ENCODE results near the gene PTPRN2.
A peak's percentile ranks its signal among the peaks of the same experiment; 100 is the strongest.

The PTPRN2 gene

GRCh38 chr7:158602905-158603772 is 15.5 kb upstream of the PTPRN2 start:
- DNase-seq, result no peak

GRCh38 chr7:158602041-158602440 is 14.4 kb upstream of the PTPRN2 start:
- no peak for DNase-seq

GRCh38 chr7:158601090-158601489 is 13.5 kb upstream of the PTPRN2 start:
- DNase-seq, result no peak

GRCh38 chr7:158596745-158597144 is 9.1 kb upstream of the PTPRN2 start:
- no peak for DNase-seq

GRCh38 chr7:158596309-158596708 is 8.7 kb upstream of the PTPRN2 start:
- DNase-seq, result no peak

DNA sequence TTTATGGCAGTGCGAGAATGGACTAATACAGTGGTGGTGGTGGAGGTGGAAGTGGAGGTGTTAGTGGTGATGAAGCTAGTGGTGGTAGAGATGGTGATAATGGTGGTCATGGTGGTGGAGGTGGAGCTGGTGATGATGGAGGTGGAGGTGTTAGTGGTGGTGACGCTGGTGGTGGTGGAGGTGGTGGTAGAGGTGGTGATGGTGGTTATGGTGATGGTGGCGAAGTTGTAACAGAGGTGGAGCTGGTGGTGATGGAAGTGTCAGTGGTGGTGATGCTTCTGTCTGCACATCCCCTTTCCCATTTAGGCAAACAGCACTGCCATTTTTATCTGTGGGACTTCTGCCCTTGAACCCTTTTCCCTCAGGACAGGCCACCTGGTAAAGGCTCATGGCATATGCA is 7.4 kb upstream of the PTPRN2 start:
- peak; percentile 9 for DNase-seq

- DNase-seq, result no peak
Measured at GRCh38 chr7:158592541-158592940, 4.9 kb upstream of the PTPRN2 start.

DNA sequence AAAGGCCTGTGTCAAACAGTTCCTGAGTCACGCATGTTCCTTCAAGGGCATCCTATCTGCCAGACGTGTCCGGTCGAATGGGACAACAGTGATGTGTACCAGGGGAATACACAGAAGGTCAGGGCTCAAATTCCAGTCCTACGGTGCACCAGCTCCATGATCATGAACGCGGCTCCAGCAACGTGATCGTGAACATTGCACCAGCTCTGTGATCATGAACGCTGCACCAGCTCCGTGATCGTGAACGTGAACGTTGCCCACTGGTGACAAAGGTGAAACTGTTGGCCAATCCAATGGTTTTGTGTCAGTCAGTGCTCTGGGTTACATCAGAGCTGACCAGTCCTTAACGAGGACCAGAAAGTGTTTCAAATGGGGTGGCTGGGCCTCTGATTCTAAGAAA is 4.3 kb upstream of the PTPRN2 start:
- no peak for DNase-seq

- no peak for DNase-seq
Measured at GRCh38 chr7:158590181-158590530, 2.5 kb upstream of the PTPRN2 start.

- DNase-seq, result no peak
Measured at GRCh38 chr7:158589653-158590052, 2.0 kb upstream of the PTPRN2 start.

DNA sequence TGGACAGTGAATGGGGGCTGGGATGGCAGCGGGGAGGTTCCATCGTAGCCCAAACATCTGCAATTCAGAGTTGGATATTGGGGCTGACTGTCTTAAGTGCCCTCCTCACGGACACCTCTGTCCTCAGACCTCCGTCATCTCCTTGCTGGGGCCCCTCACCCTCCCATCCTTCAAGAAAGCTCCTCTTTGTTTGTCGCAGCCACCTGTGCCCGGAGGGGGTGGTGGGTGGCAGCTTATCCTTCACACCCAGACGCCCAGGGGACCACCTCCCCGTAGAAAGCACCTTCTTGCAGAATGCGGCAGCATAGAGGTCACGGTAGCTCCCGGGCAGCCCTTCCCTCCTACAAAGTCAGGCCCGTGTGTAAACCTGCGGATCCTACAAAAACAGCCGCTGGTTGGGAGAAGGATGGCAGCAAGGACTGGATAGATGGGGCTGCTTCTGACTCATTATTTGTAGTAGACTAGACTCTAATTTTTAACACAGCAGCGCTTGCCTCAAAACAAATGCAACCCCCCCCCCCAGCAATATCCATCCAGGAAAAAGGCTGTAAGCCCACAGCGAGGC is 1.3 kb upstream of the PTPRN2 start:
- DNase-seq, result no peak

DNA sequence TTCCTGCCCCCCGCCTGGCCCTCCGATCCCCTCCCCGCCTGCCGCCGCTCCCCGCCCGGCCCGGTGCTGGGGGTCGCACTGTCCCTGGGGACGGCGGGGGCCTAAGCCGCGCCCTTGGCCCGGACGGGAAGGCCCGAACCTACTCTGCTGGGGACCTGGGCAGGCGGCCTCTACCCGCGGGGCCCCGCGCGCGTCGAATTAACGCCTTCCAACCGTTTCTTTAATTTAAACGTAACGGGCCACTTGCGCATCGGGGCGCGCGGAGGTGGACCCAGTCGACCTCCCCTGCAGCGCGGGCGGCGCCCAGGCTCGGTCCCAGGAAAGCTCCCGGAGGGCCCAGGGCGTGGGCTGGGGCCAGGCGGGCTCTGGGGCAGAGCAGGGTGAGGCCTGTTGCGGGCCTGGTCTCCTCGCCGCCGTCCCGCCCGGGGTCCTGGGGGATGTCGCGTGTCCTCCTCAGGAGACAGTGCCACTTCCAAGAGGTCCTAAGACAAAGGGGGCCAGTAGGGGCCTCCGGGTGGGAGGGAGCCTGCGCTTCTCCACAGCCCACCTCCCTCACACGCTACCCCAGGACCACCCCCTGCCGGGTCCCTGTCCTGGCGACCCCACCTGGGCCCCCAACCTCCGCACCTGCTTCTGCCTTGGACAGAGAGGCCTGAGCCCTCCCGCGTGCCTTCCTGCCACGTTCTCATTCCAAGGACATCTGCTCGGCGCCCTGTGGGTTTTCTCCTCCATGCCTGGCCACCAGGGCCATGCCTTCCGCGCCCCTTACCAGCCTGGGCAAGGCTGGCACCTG is 658 bp upstream of the PTPRN2 start:
- DNase-seq, result no peak

DNA sequence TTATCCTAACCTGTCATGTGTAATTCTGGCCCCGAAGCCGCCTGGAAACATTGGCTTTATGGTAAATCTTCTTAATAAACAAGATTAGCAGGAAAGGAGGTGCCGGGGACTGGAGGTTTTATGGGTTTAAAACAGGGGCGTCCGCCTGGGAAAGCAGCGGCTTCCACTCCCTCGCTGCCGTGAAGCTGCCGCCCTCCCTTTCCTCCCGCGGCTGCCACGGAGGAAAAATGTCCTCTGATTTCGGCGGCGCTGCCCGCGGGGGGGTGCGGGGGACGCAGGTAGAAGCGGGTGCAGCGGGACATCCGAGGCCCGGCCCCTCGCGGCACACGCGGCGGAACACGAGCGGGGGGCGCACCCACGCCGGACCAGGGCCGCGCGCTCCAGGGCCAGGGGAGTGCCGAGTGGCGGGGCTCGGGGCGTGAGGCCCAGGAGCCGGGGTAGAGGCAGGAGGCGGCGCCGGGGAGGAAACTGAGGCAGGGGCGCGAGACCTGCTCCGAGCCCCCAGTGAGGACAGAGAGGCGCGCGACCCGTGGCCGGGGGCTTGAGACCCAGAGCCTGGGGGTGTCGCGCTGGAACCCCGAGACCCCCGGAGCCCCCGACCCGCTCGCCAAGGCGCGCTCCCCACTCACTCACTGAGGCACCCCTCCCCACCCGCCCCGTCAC is 993 bp downstream of the PTPRN2 start:
- no peak for DNase-seq

GRCh38 chr7:158585721-158586498 is 1.7 kb downstream of the PTPRN2 start:
- DNase-seq, result no peak

GRCh38 chr7:158584407-158584806 is 3.2 kb downstream of the PTPRN2 start:
- DNase-seq, result no peak

DNA sequence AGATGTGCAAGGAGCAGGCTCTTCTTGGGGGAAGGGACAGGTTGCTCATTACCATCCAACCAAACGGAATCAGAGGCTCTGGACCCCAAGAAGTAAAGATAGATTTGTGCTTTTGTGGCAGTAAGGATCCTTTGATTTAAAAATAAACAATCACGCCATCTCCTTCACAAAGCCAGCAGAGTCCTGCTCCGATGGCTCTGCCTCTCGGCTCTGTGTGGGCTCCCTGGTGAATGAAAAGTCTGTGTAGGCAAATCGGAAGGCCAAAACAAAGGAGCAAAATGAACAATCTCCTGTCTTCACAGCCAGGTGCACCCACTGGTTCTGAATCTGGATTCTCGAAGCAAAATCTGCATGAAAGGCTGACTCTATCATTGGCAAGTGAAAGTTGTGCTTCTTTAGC is 3.8 kb downstream of the PTPRN2 start:
- no peak for DNase-seq

DNA sequence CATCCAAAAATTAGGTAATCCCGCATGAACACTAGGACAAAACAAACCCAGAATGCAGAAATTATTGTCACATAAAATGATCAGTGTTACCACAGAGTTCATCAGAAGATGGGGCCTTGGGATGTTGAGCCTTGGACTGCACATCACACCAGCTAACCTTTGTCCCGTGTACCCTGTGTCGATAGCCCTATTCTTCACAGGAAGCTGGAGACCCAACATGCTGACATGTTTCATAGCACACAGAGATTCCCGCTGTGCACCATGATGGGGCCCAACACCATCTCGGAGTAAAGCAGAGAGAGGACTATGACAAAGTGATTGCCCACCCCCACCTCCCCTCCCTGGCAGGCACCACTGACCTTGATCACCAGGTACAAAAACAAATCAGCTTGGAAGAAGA is 4.5 kb downstream of the PTPRN2 start:
- DNase-seq, result no peak

DNA sequence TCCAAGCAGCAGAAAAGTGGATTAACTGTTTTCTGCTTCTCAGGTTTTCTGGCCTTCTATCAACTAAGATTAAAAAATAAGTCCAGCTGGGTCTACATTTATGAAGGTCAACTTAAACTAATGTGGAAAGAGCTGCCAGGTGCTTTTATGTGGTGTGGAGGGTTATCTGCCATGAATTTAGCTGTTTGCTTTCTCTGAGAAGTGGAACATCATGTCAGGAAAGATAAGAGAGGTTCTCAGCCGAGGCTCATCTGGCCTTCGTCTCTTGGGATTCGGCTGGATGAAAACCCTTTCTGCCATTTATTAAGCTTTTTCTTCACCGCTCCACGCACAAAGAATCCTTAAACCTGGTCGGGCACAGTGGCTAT is 5.5 kb downstream of the PTPRN2 start:
- no peak for DNase-seq

GRCh38 chr7:158581440-158582088 is 6.1 kb downstream of the PTPRN2 start:
- DNase-seq, result no peak

- DNase-seq, result no peak
Measured at GRCh38 chr7:158579662-158580646, 7.7 kb downstream of the PTPRN2 start.

All from fibroblast of skin of abdomen (primary cell).